BLaER1 (cell line): ENCODE data around the gene IL2RA.
A peak's percentile ranks its signal among the peaks of the same experiment; 100 is the strongest.
"Not testable (repeated sequence)": the region's sequence is repeated elsewhere in the genome, so short reads cannot be mapped to it uniquely, and the experiment has no call there.

Source experiments
- H3K27ac ChIP-seq: shearing (Covaris generic); formaldehyde crosslinking; 2 replicates; pipeline ENCODE4 v1.8.1; 2022
- H3K27me3 ChIP-seq: shearing (Covaris generic); formaldehyde crosslinking; 2 replicates; pipeline ENCODE4 v1.8.1; 2022
- H3K36me3 ChIP-seq: shearing (Covaris generic); formaldehyde crosslinking; 2 replicates; pipeline ENCODE4 v1.8.1; 2022
- H3K4me1 ChIP-seq: shearing (Covaris generic); formaldehyde crosslinking; 2 replicates; pipeline ENCODE4 v1.8.1; 2022
- H3K4me2 ChIP-seq: shearing (Covaris generic); formaldehyde crosslinking; 2 replicates; pipeline ENCODE4 v1.8.1; 2022
- H3K4me3 ChIP-seq: shearing (Covaris generic); formaldehyde crosslinking; 2 replicates; pipeline ENCODE4 v1.8.1; 2022
- H3K9ac ChIP-seq: shearing (Covaris generic); formaldehyde crosslinking; 2 replicates; pipeline ENCODE4 v1.8.1; 2022
- H3K9me3 ChIP-seq: shearing (Covaris generic); formaldehyde crosslinking; 2 replicates; pipeline ENCODE4 v1.8.1; 2022
- H4K20me1 ChIP-seq: shearing (Covaris generic); formaldehyde crosslinking; 2 replicates; pipeline ENCODE4 v1.8.1; 2022
- Cebpa-rat ChIP-seq: shearing (Covaris generic); IDR thresholded peaks from 2 replicates; pipeline ENCODE4 v1.8.1; 2022

Gene IL2RA

GRCh38 chr10:6062101-6062771, at the start of gene IL2RA:
Gene IL2RA (minus strand): TSS chr10:6062367. CDS start chr10:6062151, 216 bp downstream.
- Histone ChIP-seq H3K27ac (no peak within 1 kb of the TSS), H3K4me3 (no peak within 1 kb of the TSS), H3K4me2 (peak within 1 kb of the TSS; percentile 60), H3K36me3 (no peaks in the 10 kb centered on the region), H3K9me3 (no peaks in the 10 kb centered on the region), H4K20me1 (no peaks in the 10 kb centered on the region), H3K9ac (no peak within 1 kb of the TSS), H3K27me3 (no peaks in the 10 kb centered on the region), H3K4me1 (peaks cover 46% of the 10 kb centered on the region)
- TF ChIP-seq Cebpa-rat = no peak

- no peaks in the 10 kb centered on the region for H3K27me3 ChIP-seq
- H3K9me3 ChIP-seq = no peaks in the 10 kb centered on the region
- no peak overlapping the region for H3K4me3 ChIP-seq
- peaks cover 98% of the 10 kb centered on the region for H3K36me3 ChIP-seq
- no peak for TF ChIP-seq Cebpa-rat
- peaks cover 88% of the 10 kb centered on the region for H4K20me1 ChIP-seq
- peaks cover 10% of the 10 kb centered on the region; the same call in 1 of the 2 replicates for H3K4me1 ChIP-seq
- no peak overlapping the region for H3K9ac ChIP-seq
- no peak overlapping the region for H3K27ac ChIP-seq
- H3K4me2 ChIP-seq = no peak overlapping the region
Measured at GRCh38 chr10:6110136-6110535, 48.0 kb upstream of the IL2RA start.

DNA sequence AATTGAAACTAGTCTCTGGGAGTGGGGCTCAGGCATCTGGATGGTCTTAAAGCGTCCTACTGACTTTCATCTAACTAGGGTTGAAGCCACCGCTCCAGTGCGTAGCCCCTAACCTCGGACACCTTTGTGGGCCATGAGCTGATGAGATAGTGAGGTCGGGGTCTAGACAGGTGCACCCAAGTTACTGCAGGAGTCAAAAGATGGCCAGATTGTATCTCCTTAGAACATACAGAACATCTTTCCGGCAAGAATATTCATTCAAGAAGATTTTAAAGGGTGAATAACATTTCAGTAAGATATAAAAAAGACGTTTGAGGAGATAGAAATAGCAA, 47.2 kb upstream of the IL2RA start:
- peaks cover 98% of the 10 kb centered on the region for H3K36me3 ChIP-seq
- H3K4me3 ChIP-seq = no peak overlapping the region
- H3K27ac ChIP-seq = no peak overlapping the region
- TF ChIP-seq Cebpa-rat = no peak
- peaks cover 88% of the 10 kb centered on the region for H4K20me1 ChIP-seq
- peaks cover 10% of the 10 kb centered on the region; the same call in 1 of the 2 replicates for H3K4me1 ChIP-seq
- H3K27me3 ChIP-seq = no peaks in the 10 kb centered on the region
- H3K9me3 ChIP-seq = no peaks in the 10 kb centered on the region
- no peak overlapping the region for H3K9ac ChIP-seq
- no peak overlapping the region for H3K4me2 ChIP-seq

- H3K4me1 ChIP-seq = peaks cover 10% of the 10 kb centered on the region; the same call in 1 of the 2 replicates
- H4K20me1 ChIP-seq = peaks cover 90% of the 10 kb centered on the region
- H3K27me3 ChIP-seq = no peaks in the 10 kb centered on the region
- H3K9ac ChIP-seq = no peak overlapping the region
- peaks cover 98% of the 10 kb centered on the region for H3K36me3 ChIP-seq
- H3K27ac ChIP-seq = no peak overlapping the region
- no peak for TF ChIP-seq Cebpa-rat
- H3K4me3 ChIP-seq = no peak overlapping the region
- no peak overlapping the region for H3K4me2 ChIP-seq
- no peaks in the 10 kb centered on the region for H3K9me3 ChIP-seq
Measured at GRCh38 chr10:6108631-6109443, 46.7 kb upstream of the IL2RA start.

GRCh38 chr10:6108072-6108471, 45.9 kb upstream of the IL2RA start:
- H3K4me1 ChIP-seq = peaks cover 10% of the 10 kb centered on the region; the same call in 1 of the 2 replicates
- TF ChIP-seq Cebpa-rat = no peak
- H3K9me3 ChIP-seq = no peaks in the 10 kb centered on the region
- H3K9ac ChIP-seq = no peak overlapping the region
- peaks cover 95% of the 10 kb centered on the region for H4K20me1 ChIP-seq
- H3K27me3 ChIP-seq = no peaks in the 10 kb centered on the region
- peaks cover 98% of the 10 kb centered on the region for H3K36me3 ChIP-seq
- no peak overlapping the region for H3K27ac ChIP-seq
- H3K4me2 ChIP-seq = no peak overlapping the region
- H3K4me3 ChIP-seq = no peak overlapping the region

- peaks cover 96% of the 10 kb centered on the region for H4K20me1 ChIP-seq
- H3K4me1 ChIP-seq, H3K9ac ChIP-seq, H3K9me3 ChIP-seq, H3K4me3 ChIP-seq, H3K27ac ChIP-seq, H3K27me3 ChIP-seq, H3K4me2 ChIP-seq: not testable (repeated sequence)
- H3K36me3 ChIP-seq = peaks cover 98% of the 10 kb centered on the region
Measured at GRCh38 chr10:6107616-6108015, 45.4 kb upstream of the IL2RA start.

GRCh38 chr10:6103591-6103990, 41.4 kb upstream of the IL2RA start:
- Histone ChIP-seq H3K27ac (no peak overlapping the region), H3K4me3 (no peak overlapping the region), H3K4me1 (peaks cover 3% of the 10 kb centered on the region; the same call in 1 of the 2 replicates), H3K27me3 (no peaks in the 10 kb centered on the region), H3K9me3 (no peaks in the 10 kb centered on the region), H3K36me3 (peaks cover 97% of the 10 kb centered on the region), H3K9ac (no peak overlapping the region), H4K20me1 (peaks cover 99% of the 10 kb centered on the region), H3K4me2 (no peak overlapping the region)
- no peak for TF ChIP-seq Cebpa-rat

DNA sequence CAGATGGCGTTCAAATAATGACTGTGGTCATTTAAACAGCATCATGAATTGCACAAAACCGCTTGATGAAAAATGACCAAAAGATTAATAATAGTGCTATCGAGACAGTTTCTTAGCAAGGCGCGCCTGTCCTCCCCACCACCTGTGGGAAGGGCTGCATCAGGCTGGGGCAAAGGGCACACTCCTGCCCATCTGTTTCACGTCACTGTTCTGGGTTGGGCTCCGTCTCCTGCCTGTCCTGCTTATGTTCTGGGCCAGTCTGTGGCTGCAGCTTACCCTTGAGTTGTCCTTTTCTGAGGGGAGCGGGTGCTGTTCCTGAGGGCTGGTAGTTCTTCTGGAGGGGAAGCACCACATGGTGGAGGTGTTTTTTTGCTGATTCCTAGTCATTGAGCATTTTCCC, 40.0 kb upstream of the IL2RA start:
- TF ChIP-seq Cebpa-rat = no peak
- H3K4me2 ChIP-seq = no peak overlapping the region
- no peak overlapping the region for H3K27ac ChIP-seq
- H3K9ac ChIP-seq = no peak overlapping the region
- H3K4me3 ChIP-seq = no peak overlapping the region
- peaks cover 97% of the 10 kb centered on the region for H3K36me3 ChIP-seq
- peaks cover 99% of the 10 kb centered on the region for H4K20me1 ChIP-seq
- H3K9me3 ChIP-seq = no peaks in the 10 kb centered on the region
- H3K4me1 ChIP-seq = no peaks in the 10 kb centered on the region
- H3K27me3 ChIP-seq = no peaks in the 10 kb centered on the region

DNA sequence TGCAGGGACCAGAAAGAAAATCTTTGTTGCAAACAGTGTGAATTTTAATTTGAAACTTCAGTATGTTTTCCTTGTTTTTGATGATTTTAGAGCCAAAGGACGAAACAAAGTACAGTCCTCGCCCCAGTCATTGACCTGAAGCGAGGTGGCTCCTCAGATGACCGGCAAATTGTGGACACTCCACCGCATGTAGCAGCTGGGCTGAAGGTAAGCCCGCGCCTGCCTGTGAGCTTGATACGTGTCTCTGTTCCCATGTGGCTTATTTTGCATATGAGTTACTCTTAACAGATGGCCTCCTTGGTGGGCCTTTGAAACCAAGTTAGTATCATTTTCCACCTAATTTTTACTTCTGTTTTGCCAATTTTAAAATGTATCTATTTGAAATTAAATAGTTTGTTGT, 39.0 kb upstream of the IL2RA start:
- Histone ChIP-seq H3K36me3 (peaks cover 95% of the 10 kb centered on the region), H3K4me2 (no peak overlapping the region)
- TF ChIP-seq Cebpa-rat = no peak

DNA sequence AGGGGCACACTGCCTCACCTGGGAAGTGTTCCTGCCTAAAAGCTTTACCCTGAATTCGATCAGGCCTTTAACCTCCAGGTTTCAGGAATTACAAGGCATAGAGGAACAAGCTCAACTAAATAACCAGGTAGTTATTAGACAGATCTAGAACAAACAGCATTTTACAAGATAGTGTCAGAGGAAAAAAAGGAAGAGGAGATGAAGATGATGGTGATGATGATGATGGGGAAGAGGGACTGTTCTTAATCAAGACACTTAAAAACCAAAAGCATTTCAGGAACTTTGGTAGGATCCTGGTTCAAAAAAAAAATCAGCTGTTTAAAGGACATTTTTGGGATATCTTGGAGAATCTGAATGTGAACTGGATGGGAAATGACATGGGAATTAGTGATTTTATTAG, 38.2 kb upstream of the IL2RA start:
- Histone ChIP-seq H3K36me3 (peaks cover 97% of the 10 kb centered on the region), H3K4me1 (0 out of 2 replicates have a peak, but pooled peaks cover 9% of the 10 kb centered on the region), H3K4me3 (no peak overlapping the region), H3K9ac (no peak overlapping the region), H4K20me1 (peaks cover 100% of the 10 kb centered on the region), H3K4me2 (no peak overlapping the region), H3K9me3 (no peaks in the 10 kb centered on the region), H3K27me3 (no peaks in the 10 kb centered on the region), H3K27ac (no peak overlapping the region)
- TF ChIP-seq Cebpa-rat = no peak

More for the DNA sequence above, 39.0 kb upstream of the IL2RA start:
- H3K9me3 ChIP-seq = no peaks in the 10 kb centered on the region
- no peaks in the 10 kb centered on the region for H3K27me3 ChIP-seq
- H4K20me1 ChIP-seq = peaks cover 99% of the 10 kb centered on the region
- H3K9ac ChIP-seq = no peak overlapping the region
- H3K27ac ChIP-seq = no peak overlapping the region
- no peak overlapping the region for H3K4me3 ChIP-seq
- H3K4me1 ChIP-seq = 0 out of 2 replicates have a peak, but pooled peaks cover under 1% of the 10 kb centered on the region
